ENCODE results near the gene ACSL3.
A peak's percentile ranks its signal among the peaks of the same experiment; 100 is the strongest.

The ACSL3 gene

GRCh38 chr2:222902660-222903059, 41.8 kb downstream of the ACSL3 start:
- TF ChIP-seq OSR1 (CRISPR knock-in tag; IDR thresholded peaks at IDR 0.05): no peak
- no peak for TF ChIP-seq POU6F1 (CRISPR knock-in tag; IDR thresholded peaks at IDR 0.05; ENCODE audit: borderline replicate concordance, low read depth)
- TF ChIP-seq BACH2 (CRISPR knock-in tag; IDR thresholded peaks at IDR 0.05; ENCODE audit: borderline replicate concordance): no peak
- no peak for TF ChIP-seq RARB (CRISPR knock-in tag; IDR thresholded peaks at IDR 0.05)
- TF ChIP-seq TOX (CRISPR knock-in tag; IDR thresholded peaks at IDR 0.05; ENCODE audit: borderline replicate concordance): no peak
- no peak for TF ChIP-seq ZNF565 (CRISPR knock-in tag; conservative IDR thresholded peaks at IDR 0.05; ENCODE audit: low read depth)
- TF ChIP-seq ISL1 (CRISPR knock-in tag; IDR thresholded peaks at IDR 0.05): no peak
- TF ChIP-seq TCF4 (CRISPR knock-in tag; IDR thresholded peaks at IDR 0.05; ENCODE audit: borderline replicate concordance): no peak
- no peak for TF ChIP-seq CSDC2 (CRISPR knock-in tag; IDR thresholded peaks at IDR 0.05)
- no peak for TF ChIP-seq ZFP30 (CRISPR knock-in tag; IDR thresholded peaks at IDR 0.05)
- TF ChIP-seq, protein P1, sequence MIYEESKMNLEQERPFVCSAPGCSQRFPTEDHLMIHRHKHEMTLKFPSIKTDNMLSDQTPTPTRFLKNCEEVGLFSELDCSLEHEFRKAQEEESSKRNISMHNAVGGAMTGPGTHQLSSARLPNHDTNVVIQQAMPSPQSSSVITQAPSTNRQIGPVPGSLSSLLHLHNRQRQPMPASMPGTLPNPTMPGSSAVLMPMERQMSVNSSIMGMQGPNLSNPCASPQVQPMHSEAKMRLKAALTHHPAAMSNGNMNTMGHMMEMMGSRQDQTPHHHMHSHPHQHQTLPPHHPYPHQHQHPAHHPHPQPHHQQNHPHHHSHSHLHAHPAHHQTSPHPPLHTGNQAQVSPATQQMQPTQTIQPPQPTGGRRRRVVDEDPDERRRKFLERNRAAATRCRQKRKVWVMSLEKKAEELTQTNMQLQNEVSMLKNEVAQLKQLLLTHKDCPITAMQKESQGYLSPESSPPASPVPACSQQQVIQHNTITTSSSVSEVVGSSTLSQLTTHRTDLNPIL (CRISPR knock-in tag; IDR thresholded peaks at IDR 0.05; ENCODE audit: low read depth): no peak
- no peak for TF ChIP-seq ZNF70 (CRISPR knock-in tag; IDR thresholded peaks at IDR 0.05)
- TF ChIP-seq ZC3H10 (CRISPR knock-in tag; IDR thresholded peaks at IDR 0.05): no peak
- no peak; the same call in 2 of the 3 replicates for ATAC-seq

DNA sequence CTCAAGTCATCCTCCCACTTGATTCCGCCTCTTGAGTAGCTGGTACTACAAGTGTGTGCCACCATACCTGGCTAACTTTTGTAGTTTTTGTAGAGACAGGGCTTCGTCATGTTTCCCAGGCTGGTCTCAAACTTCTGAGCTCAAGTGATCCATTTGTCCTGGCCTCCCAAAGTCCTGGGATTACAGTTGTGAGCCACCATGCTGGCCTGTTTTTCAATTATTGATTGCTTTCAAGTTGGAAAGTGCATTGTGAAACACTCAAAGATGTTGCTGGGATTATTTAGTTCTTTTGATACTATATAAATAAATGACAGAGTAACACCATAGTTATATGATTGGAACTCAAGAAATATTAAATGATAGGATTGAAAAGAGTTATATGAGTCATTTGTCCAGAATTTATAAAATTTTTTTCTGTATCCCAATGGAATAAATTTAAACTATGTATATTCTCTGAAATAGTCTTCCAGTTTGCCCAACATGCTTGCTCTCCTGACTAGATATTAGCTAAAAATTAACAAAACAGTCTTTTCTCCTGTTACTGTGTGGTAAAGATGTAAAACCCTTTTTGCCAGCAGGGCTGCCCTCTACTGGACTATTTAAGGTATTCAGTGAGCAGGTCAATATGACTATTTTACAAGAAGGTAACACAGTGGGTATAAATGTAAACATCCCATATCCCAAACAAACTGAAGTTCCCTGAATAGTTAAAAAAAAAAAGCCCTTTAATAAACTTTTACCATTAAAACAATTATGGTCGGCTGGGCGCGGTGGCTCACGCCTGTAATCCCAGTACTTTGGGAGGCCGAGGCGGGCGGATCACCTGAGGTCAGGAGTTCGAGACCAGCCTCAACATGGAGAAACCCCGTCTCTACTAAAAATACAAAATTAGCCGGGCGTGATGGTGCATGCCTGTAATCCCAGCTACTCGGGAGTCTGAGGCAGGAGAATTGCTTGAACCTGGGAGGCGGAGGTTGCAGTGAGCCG, 42.7 kb downstream of the ACSL3 start:
- TF ChIP-seq ZFP30 (CRISPR knock-in tag; IDR thresholded peaks at IDR 0.05) (no peak), TCF4 (CRISPR knock-in tag; IDR thresholded peaks at IDR 0.05; ENCODE audit: borderline replicate concordance) (no peak), GLIS3 (CRISPR knock-in tag; IDR thresholded peaks at IDR 0.05) (no peak), ISL1 (CRISPR knock-in tag; IDR thresholded peaks at IDR 0.05) (no peak), PATZ1 (CRISPR knock-in tag; IDR thresholded peaks at IDR 0.05; ENCODE audit: borderline replicate concordance) (no peak), ARNTL (CRISPR knock-in tag; IDR thresholded peaks at IDR 0.05; ENCODE audit: borderline replicate concordance, low read depth) (no peak), ESRRG (CRISPR knock-in tag; IDR thresholded peaks at IDR 0.05) (no peak)
- ATAC-seq: peak; percentile 92

- no peak for ATAC-seq
These were observed 43.9 kb downstream of the ACSL3 start for GRCh38 chr2:222904557-222905258.

More at GRCh38 chr2:222904557-222905258, 43.9 kb downstream of the ACSL3 start:
- no peak for TF ChIP-seq PATZ1 (CRISPR knock-in tag; IDR thresholded peaks at IDR 0.05; ENCODE audit: borderline replicate concordance)
- TF ChIP-seq GLIS3 (CRISPR knock-in tag; IDR thresholded peaks at IDR 0.05): no peak
- no peak for TF ChIP-seq RARB (CRISPR knock-in tag; IDR thresholded peaks at IDR 0.05)
- no peak for TF ChIP-seq TOX (CRISPR knock-in tag; IDR thresholded peaks at IDR 0.05; ENCODE audit: borderline replicate concordance)
- no peak for TF ChIP-seq ZNF70 (CRISPR knock-in tag; IDR thresholded peaks at IDR 0.05)
- no peak for TF ChIP-seq OSR1 (CRISPR knock-in tag; IDR thresholded peaks at IDR 0.05)
- no peak for TF ChIP-seq BACH2 (CRISPR knock-in tag; IDR thresholded peaks at IDR 0.05; ENCODE audit: borderline replicate concordance)
- no peak for TF ChIP-seq PPARA (CRISPR knock-in tag; IDR thresholded peaks at IDR 0.05; ENCODE audit: borderline replicate concordance)
- TF ChIP-seq POU6F1 (CRISPR knock-in tag; IDR thresholded peaks at IDR 0.05; ENCODE audit: borderline replicate concordance, low read depth): no peak
- TF ChIP-seq ZFP3 (CRISPR knock-in tag; IDR thresholded peaks at IDR 0.05): no peak
- no peak for TF ChIP-seq ESRRG (CRISPR knock-in tag; IDR thresholded peaks at IDR 0.05)
- TF ChIP-seq, protein P2, sequence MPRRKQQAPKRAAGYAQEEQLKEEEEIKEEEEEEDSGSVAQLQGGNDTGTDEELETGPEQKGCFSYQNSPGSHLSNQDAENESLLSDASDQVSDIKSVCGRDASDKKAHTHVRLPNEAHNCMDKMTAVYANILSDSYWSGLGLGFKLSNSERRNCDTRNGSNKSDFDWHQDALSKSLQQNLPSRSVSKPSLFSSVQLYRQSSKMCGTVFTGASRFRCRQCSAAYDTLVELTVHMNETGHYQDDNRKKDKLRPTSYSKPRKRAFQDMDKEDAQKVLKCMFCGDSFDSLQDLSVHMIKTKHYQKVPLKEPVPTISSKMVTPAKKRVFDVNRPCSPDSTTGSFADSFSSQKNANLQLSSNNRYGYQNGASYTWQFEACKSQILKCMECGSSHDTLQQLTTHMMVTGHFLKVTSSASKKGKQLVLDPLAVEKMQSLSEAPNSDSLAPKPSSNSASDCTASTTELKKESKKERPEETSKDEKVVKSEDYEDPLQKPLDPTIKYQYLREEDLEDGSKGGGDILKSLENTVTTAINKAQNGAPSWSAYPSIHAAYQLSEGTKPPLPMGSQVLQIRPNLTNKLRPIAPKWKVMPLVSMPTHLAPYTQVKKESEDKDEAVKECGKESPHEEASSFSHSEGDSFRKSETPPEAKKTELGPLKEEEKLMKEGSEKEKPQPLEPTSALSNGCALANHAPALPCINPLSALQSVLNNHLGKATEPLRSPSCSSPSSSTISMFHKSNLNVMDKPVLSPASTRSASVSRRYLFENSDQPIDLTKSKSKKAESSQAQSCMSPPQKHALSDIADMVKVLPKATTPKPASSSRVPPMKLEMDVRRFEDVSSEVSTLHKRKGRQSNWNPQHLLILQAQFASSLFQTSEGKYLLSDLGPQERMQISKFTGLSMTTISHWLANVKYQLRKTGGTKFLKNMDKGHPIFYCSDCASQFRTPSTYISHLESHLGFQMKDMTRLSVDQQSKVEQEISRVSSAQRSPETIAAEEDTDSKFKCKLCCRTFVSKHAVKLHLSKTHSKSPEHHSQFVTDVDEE (CRISPR knock-in tag; IDR thresholded peaks at IDR 0.05): no peak
- TF ChIP-seq ZNF8 (CRISPR knock-in tag; IDR thresholded peaks at IDR 0.05): no peak
- TF ChIP-seq, protein P1 (CRISPR knock-in tag; IDR thresholded peaks at IDR 0.05; ENCODE audit: low read depth): no peak
- TF ChIP-seq ZNF565 (CRISPR knock-in tag; conservative IDR thresholded peaks at IDR 0.05; ENCODE audit: low read depth): no peak
- TF ChIP-seq CSDC2 (CRISPR knock-in tag; IDR thresholded peaks at IDR 0.05): no peak
- TF ChIP-seq ZFP30 (CRISPR knock-in tag; IDR thresholded peaks at IDR 0.05): no peak

Data from SK-N-SH treated with all-trans-retinoic acid at 6 μM for 48 hours (cell line).